Smooth muscle cell (in vitro differentiated cells): Measurements from ENCODE around the gene ATP6V1D. TPM values are rescaled to one million over a fixed set of nuclear protein-coding genes. Genes with fewer than 3 reads are reported as not detected.
A peak's percentile ranks its signal among the peaks of the same experiment; 100 is the strongest.

Experiments
- DNase-seq: peaks from one replicate; lab custom pipeline; 2025; ENCODE audit not compliant: unreplicated experiment; lab: John Stamatoyannopoulos, UW
- H2AFZ ChIP-seq: fragments of 200-600 bp; sonication (generic); 2 replicates; pipeline ENCODE4 v1.6.0; 2016; ENCODE audit warnings: antibody characterized with exemption, low read depth, mild to moderate bottlenecking
- H3F3A ChIP-seq: fragments of 200-600 bp; sonication (generic); 2 replicates; pipeline ENCODE4 v1.6.0; 2017; ENCODE audit warnings: antibody characterized with exemption, low read depth
- H3K27ac ChIP-seq: fragments of 200-600 bp; sonication (generic); 2 replicates; pipeline ENCODE4 v1.5.1; 2016; ENCODE audit warnings: low read depth, mild to moderate bottlenecking
- H3K27me3 ChIP-seq: fragments of 200-600 bp; sonication (generic); 2 replicates; pipeline ENCODE4 v1.6.1; 2016; ENCODE audit warnings: low read depth, mild to moderate bottlenecking
- H3K36me3 ChIP-seq: fragments of 200-600 bp; sonication (generic); 2 replicates; pipeline ENCODE4 v1.5.1; 2016; ENCODE audit warnings: low read depth
- H3K4me1 ChIP-seq: fragments of 200-600 bp; sonication (generic); 2 replicates; pipeline ENCODE4 v1.5.1; 2016; ENCODE audit warnings: low read depth
- H3K4me2 ChIP-seq: fragments of 200-600 bp; sonication (generic); 2 replicates; pipeline ENCODE4 v1.6.0; 2016; ENCODE audit warnings: mild to moderate bottlenecking
- H3K4me3 ChIP-seq: fragments of 200-600 bp; sonication (generic); 2 replicates; pipeline ENCODE4 v1.5.1; 2016; ENCODE audit warnings: mild to moderate bottlenecking
- H3K79me2 ChIP-seq: fragments of 200-600 bp; sonication (generic); 2 replicates; pipeline ENCODE4 v1.6.0; 2016; ENCODE audit warnings: low read depth, mild to moderate bottlenecking
- H3K9ac ChIP-seq: fragments of 200-600 bp; sonication (generic); 2 replicates; pipeline ENCODE4 v1.6.0; 2016; ENCODE audit warnings: low read depth
- H3K9me3 ChIP-seq: fragments of 200-600 bp; sonication (generic); replicated peaks from 2 replicates; pipeline ENCODE4 v1.5.1; 2016; ENCODE audit warnings: low read depth
- H4K20me1 ChIP-seq: fragments of 200-600 bp; sonication (generic); 2 replicates; pipeline ENCODE4 v1.6.0; 2016; ENCODE audit warnings: low read depth
- WGBS: methylation state at CpG from one replicate; pipeline ENCODE4 v1.1.7; 2016; ENCODE audit warnings: low lambda C conversion rate; 5-methylcytosine and 5-hydroxymethylcytosine counted together
- polyA plus RNA-seq: library from polyadenylated mRNA; unstranded; fragments of >200 nt; fragmentation: Nextera tagmentation; extraction: Ambion mirVana; gene quantifications from 2 replicates; pipeline ENCODE4 v1.2.1, GENCODE V29; 2016
- total RNA-seq: library from RNA; depleted of rRNA; stranded (reverse); fragments of >200 nt; gene quantifications from 2 replicates; pipeline ENCODE4 v1.2.3, GENCODE V29; 2014
- TF ChIP-seq, protein P1 (sequence below): fragments of 200-600 bp; sonication (generic); IDR thresholded peaks from 2 replicates; pipeline ENCODE4 v1.5.1; 2017; ENCODE audit warnings: borderline replicate concordance, mild to moderate bottlenecking, antibody characterized with exemption; ENCODE audit not compliant: insufficient read depth, poor library complexity, severe bottlenecking

Gene ATP6V1D
- total and polyA plus RNA-seq, 2 experiments from 2014 or later, result 95.2 to 119 TPM

DNA sequence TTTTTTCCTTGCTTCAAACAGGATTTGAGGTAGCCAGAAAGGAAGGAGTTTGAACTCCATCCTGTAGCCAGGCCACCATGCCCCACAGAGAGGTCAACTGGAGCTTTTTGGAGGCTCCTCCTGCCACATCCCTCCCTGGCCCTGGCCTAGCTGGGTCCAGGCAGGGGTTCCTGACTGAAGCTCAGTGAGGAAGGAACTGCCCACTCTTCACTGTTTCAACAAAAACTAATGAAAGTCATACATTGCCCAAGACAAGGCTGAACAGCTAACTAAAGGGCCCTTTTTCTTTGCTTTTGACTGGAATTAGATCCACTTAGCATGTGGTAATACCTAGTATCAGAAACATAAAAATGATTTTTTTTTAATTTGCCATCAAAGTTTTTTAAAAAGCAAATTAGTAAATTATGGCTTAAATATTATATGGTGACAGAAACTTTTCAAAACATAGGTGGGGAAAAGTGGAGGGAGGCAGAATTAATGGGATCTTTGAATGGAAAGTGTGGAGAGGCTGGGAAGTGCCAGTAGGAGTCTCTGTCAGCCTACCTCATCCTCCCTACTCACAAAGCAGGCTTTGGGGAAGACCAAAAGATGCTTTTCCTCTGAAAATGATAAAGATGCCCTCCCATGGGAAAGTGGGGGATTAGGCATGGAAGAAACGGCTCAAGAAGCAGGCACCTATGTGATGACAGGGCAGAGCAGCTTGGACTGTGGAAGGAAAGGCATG lies 30.4 kb upstream of the ATP6V1D start:
- TF ChIP-seq, protein P1, sequence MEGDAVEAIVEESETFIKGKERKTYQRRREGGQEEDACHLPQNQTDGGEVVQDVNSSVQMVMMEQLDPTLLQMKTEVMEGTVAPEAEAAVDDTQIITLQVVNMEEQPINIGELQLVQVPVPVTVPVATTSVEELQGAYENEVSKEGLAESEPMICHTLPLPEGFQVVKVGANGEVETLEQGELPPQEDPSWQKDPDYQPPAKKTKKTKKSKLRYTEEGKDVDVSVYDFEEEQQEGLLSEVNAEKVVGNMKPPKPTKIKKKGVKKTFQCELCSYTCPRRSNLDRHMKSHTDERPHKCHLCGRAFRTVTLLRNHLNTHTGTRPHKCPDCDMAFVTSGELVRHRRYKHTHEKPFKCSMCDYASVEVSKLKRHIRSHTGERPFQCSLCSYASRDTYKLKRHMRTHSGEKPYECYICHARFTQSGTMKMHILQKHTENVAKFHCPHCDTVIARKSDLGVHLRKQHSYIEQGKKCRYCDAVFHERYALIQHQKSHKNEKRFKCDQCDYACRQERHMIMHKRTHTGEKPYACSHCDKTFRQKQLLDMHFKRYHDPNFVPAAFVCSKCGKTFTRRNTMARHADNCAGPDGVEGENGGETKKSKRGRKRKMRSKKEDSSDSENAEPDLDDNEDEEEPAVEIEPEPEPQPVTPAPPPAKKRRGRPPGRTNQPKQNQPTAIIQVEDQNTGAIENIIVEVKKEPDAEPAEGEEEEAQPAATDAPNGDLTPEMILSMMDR, result no peak
- Histone ChIP-seq H3F3A (peaks cover 3% of the 10 kb centered on the region), H4K20me1 (no peaks in the 10 kb centered on the region), H3K4me1 (no peaks in the 10 kb centered on the region), H2AFZ (no peak overlapping the region), H3K79me2 (no peaks in the 10 kb centered on the region), H3K9me3 (no peaks in the 10 kb centered on the region), H3K4me3 (no peak overlapping the region), H3K4me2 (no peak overlapping the region), H3K27ac (no peak overlapping the region), H3K36me3 (peaks cover under 1% of the 10 kb centered on the region), H3K9ac (no peak overlapping the region), H3K27me3 (no peaks in the 10 kb centered on the region)
- DNase-seq, result no peak
- WGBS, result 84% methylated on average over 1 of the region's 1 CpG

DNA sequence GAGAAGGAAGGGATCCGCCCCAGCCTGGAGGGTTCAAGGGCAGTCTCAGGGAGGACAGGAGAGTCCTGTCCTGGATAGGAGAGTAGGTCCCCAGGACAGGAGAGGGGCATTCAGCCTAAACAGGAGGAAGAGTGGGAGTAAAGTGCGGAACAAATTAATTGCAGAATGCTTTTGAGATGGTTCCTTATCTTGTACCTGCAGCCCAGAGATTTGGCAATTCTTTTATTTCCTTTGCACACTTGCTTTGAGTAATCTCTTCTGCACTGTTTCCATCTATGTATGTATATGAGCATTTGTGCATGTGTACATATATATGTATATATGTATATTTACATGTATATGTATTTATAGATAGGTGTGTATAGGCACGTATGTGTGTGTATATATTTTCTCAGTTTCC lies 29.7 kb upstream of the ATP6V1D start:
- no peak overlapping the region for H3K9ac ChIP-seq
- H2AFZ ChIP-seq, result no peak overlapping the region
- no peak overlapping the region for H3K4me3 ChIP-seq
- no peak for DNase-seq
- no peaks in the 10 kb centered on the region for H3K79me2 ChIP-seq
- H3K4me2 ChIP-seq, result no peak overlapping the region
- no peaks in the 10 kb centered on the region for H3K27me3 ChIP-seq
- H3K27ac ChIP-seq, result no peak overlapping the region
- H3F3A ChIP-seq, result peaks cover 8% of the 10 kb centered on the region
- no peaks in the 10 kb centered on the region for H3K9me3 ChIP-seq
- H3K36me3 ChIP-seq, result peaks cover 8% of the 10 kb centered on the region
- H4K20me1 ChIP-seq, result no peaks in the 10 kb centered on the region
- TF ChIP-seq, protein P1, result no peak
- WGBS, result 96% methylated on average over 3 of the region's 3 CpGs
- H3K4me1 ChIP-seq, result no peaks in the 10 kb centered on the region

DNA sequence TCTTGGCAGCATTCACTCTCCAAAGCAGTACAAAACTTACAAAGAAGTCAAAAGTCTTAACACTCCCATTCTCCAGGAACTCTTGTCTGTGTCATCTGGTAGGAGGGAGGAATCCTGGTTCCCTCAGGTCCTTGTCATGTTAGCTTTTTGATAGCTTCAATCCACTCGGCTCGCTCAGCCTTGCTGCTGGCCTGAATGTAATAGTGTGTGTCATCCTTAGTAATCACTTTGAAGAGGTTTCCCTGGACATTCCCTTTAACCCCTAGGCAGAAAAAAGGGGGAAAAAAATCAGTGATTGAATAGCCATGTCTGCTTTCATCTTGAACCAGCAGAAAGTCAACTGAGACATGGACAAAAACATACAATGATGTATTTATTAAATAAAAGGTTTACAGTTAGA lies 27.6 kb upstream of the ATP6V1D start:
- Histone ChIP-seq H3K4me1 (no peaks in the 10 kb centered on the region), H3K4me2 (no peak overlapping the region), H3K79me2 (no peaks in the 10 kb centered on the region), H2AFZ (no peak overlapping the region), H3F3A (peaks cover 8% of the 10 kb centered on the region), H3K27me3 (no peaks in the 10 kb centered on the region), H3K4me3 (no peak overlapping the region), H4K20me1 (no peaks in the 10 kb centered on the region), H3K9me3 (no peaks in the 10 kb centered on the region), H3K36me3 (peaks cover 28% of the 10 kb centered on the region), H3K9ac (no peak overlapping the region), H3K27ac (peak overlapping the region; percentile 44)
- no peak for DNase-seq
- TF ChIP-seq, protein P1, result no peak
- WGBS, result 29% methylated on average over 2 of the region's 2 CpGs

DNA sequence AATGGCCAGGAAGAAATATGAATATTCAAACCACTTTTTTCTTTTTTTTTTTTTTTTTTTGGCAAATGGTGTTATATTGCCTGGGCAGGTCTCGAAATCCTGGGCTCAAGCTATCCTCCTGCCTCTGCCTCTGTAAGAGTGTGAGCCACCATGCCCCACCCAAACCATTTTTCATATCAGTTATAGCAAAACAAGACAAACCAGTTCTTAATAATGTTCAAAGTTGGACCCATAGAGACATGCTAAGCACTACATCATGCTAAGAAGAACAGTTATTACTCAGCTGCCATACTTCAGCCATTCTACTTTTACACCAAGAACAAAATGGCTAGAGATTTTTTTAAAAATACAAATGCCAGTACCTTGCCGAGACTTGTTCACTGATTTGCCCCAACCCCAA lies 26.0 kb upstream of the ATP6V1D start:
- no peaks in the 10 kb centered on the region for H3K4me1 ChIP-seq
- peaks cover 8% of the 10 kb centered on the region for H3F3A ChIP-seq
- no peaks in the 10 kb centered on the region for H3K27me3 ChIP-seq
- H3K79me2 ChIP-seq, result no peaks in the 10 kb centered on the region
- TF ChIP-seq, protein P1, result no peak
- no peak overlapping the region for H3K9ac ChIP-seq
- peaks cover 44% of the 10 kb centered on the region for H3K36me3 ChIP-seq
- H3K27ac ChIP-seq, result no peak overlapping the region
- no peak overlapping the region for H3K4me2 ChIP-seq
- no peak overlapping the region for H3K4me3 ChIP-seq
- no peak overlapping the region for H2AFZ ChIP-seq
- WGBS, result 96% methylated on average over 2 of the region's 2 CpGs
- H4K20me1 ChIP-seq, result no peaks in the 10 kb centered on the region
- no peaks in the 10 kb centered on the region for H3K9me3 ChIP-seq
- no peak for DNase-seq
